ENCODE measurements around the gene TMEM259. TPM values are rescaled to one million over a fixed set of nuclear protein-coding genes. Genes with fewer than 3 reads are reported as not detected.

The TMEM259 gene
- total RNA-seq, 1 donor from 2014 or later = 31.7 TPM

DNA sequence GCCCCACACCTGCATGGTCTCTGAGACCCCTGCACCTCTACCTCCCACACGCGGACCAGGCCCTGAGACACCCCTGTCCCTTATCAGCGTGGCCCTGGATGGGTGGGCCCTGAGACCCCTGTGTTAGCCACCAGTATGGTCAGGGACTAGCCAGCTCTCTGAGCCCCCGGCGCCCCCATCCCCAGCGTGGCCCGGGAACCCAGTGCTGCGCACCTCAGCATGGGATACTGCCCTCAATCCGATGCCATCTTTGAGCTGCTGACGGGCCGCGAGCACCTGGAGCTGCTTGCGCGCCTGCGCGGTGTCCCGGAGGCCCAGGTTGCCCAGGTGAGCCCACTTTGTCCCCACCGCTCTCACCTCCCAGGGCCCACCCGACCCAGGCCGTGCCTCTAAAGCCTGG is 41.1 kb upstream of the TMEM259 start:
- Mint-ChIP-seq H3K27me3 (ENCODE audit: insufficient read depth, low read depth) (peaks cover 18% of the 10 kb centered on the region), H3K9me3 (no peaks in the 10 kb centered on the region), H3K27ac (no peak overlapping the region), H3K4me3 (no peak overlapping the region), H3K4me1 (peaks cover 7% of the 10 kb centered on the region), H3K36me3 (no peaks in the 10 kb centered on the region)
- Histone ChIP-seq H3K27ac (no peak overlapping the region), H3K79me2 (ENCODE audit: low read depth) (no peaks in the 10 kb centered on the region), H3K9ac (no peak overlapping the region), H3K4me1 (peaks cover 6% of the 10 kb centered on the region), H3K4me2 (no peak overlapping the region), H3F3A (ENCODE audit: low read depth) (peaks cover 19% of the 10 kb centered on the region), H3K36me3 (no peaks in the 10 kb centered on the region), H3K27me3 (peaks cover 37% of the 10 kb centered on the region), H2AFZ (replicated peaks) (no peak overlapping the region), H4K20me1 (ENCODE audit: low read depth) (peaks cover 10% of the 10 kb centered on the region), H3K4me3 (no peak overlapping the region), H3K9me3 (ENCODE audit: low read depth) (peaks cover 7% of the 10 kb centered on the region)
- TF ChIP-seq EZH2phosphoT487 (IDR thresholded peaks at IDR 0.05) = no peak
- no peak for TF ChIP-seq EZH2 (IDR thresholded peaks at IDR 0.05)
- TF ChIP-seq, protein P1, sequence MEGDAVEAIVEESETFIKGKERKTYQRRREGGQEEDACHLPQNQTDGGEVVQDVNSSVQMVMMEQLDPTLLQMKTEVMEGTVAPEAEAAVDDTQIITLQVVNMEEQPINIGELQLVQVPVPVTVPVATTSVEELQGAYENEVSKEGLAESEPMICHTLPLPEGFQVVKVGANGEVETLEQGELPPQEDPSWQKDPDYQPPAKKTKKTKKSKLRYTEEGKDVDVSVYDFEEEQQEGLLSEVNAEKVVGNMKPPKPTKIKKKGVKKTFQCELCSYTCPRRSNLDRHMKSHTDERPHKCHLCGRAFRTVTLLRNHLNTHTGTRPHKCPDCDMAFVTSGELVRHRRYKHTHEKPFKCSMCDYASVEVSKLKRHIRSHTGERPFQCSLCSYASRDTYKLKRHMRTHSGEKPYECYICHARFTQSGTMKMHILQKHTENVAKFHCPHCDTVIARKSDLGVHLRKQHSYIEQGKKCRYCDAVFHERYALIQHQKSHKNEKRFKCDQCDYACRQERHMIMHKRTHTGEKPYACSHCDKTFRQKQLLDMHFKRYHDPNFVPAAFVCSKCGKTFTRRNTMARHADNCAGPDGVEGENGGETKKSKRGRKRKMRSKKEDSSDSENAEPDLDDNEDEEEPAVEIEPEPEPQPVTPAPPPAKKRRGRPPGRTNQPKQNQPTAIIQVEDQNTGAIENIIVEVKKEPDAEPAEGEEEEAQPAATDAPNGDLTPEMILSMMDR (IDR thresholded peaks at IDR 0.05) = no peak
- DNase-seq (ENCODE audit: low spot score) = no peak

DNA sequence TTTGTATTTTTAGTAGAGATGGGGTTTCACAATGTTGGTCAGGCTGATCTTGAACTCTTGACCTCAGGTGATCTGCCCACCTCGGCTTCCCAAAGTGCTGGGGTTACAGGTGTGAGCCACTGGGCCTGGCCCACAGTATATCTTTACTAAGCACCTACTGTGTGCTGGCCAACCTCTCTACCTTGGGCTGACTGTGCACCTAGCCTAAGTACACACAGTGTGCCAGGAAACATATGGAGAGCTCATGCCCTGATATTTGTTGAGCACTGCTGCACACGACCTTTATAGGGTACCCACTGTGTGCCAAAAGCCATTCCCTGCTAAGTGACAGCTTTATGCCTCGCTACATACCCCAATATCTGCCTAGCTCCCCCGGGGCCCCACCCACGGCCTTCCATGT is 39.8 kb upstream of the TMEM259 start:
- H3K27me3 Mint-ChIP-seq (ENCODE audit: insufficient read depth, low read depth) = peaks cover 16% of the 10 kb centered on the region
- H2AFZ ChIP-seq (replicated peaks) = no peak overlapping the region
- no peaks in the 10 kb centered on the region for H4K20me1 ChIP-seq (ENCODE audit: low read depth)
- H3K4me3 ChIP-seq = no peak overlapping the region
- no peak overlapping the region for H3K4me2 ChIP-seq
- H3K4me3 Mint-ChIP-seq = no peak overlapping the region
- H3K4me1 ChIP-seq = no peaks in the 10 kb centered on the region
- no peak for DNase-seq (ENCODE audit: low spot score)
- peaks cover 7% of the 10 kb centered on the region for H3K9me3 ChIP-seq (ENCODE audit: low read depth)
- H3K9me3 Mint-ChIP-seq = no peaks in the 10 kb centered on the region
- H3K9ac ChIP-seq = no peak overlapping the region
- H3K27me3 ChIP-seq = peaks cover 24% of the 10 kb centered on the region
- H3K79me2 ChIP-seq (ENCODE audit: low read depth) = no peaks in the 10 kb centered on the region
- TF ChIP-seq EZH2phosphoT487 (IDR thresholded peaks at IDR 0.05) (no peak), EZH2 (IDR thresholded peaks at IDR 0.05) (no peak)
- TF ChIP-seq, protein P1 (IDR thresholded peaks at IDR 0.05) = no peak
- H3K36me3 Mint-ChIP-seq = peaks cover 2% of the 10 kb centered on the region
- peaks cover 8% of the 10 kb centered on the region for H3F3A ChIP-seq (ENCODE audit: low read depth)
- no peaks in the 10 kb centered on the region for H3K36me3 ChIP-seq
- no peak overlapping the region for H3K27ac ChIP-seq
- H3K27ac Mint-ChIP-seq = no peak overlapping the region
- peaks cover 7% of the 10 kb centered on the region for H3K4me1 Mint-ChIP-seq

DNA sequence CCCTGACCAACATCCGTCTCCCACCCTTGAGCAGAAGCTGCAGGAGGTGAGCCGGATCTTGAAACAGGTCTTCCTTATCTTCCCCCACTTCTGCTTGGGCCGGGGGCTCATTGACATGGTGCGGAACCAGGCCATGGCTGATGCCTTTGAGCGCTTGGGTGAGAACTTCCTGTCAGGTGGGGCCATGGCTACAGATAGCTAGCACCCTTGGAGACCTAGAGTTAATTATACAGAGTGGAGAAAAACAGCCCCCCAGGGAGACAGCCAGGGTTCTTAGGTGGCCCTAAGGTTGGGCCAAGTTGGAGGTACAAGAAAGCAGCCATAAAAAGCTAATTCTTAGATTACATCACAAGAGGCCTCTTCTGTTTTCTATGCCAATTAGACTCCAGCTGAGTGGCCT is 37.2 kb upstream of the TMEM259 start:
- H3K9ac ChIP-seq = no peak overlapping the region
- H3K36me3 ChIP-seq = no peaks in the 10 kb centered on the region
- no peaks in the 10 kb centered on the region for H3K79me2 ChIP-seq (ENCODE audit: low read depth)
- no peak for DNase-seq (ENCODE audit: low spot score)
- TF ChIP-seq, protein P1 (IDR thresholded peaks at IDR 0.05) = no peak
- TF ChIP-seq EZH2phosphoT487 (IDR thresholded peaks at IDR 0.05) = no peak
- no peak for TF ChIP-seq EZH2 (IDR thresholded peaks at IDR 0.05)
- Mint-ChIP-seq H3K9me3 (no peaks in the 10 kb centered on the region), H3K4me1 (peaks cover 3% of the 10 kb centered on the region), H3K27ac (no peak overlapping the region), H3K4me3 (peak overlapping the region; percentile 24), H3K36me3 (peaks cover 2% of the 10 kb centered on the region), H3K27me3 (ENCODE audit: insufficient read depth, low read depth) (peaks cover 8% of the 10 kb centered on the region)
- no peaks in the 10 kb centered on the region for H3K27me3 ChIP-seq
- H3F3A ChIP-seq (ENCODE audit: low read depth) = no peaks in the 10 kb centered on the region
- no peaks in the 10 kb centered on the region for H4K20me1 ChIP-seq (ENCODE audit: low read depth)
- no peak overlapping the region for H3K4me2 ChIP-seq
- no peak overlapping the region for H3K4me3 ChIP-seq
- no peaks in the 10 kb centered on the region for H3K4me1 ChIP-seq
- H3K27ac ChIP-seq = no peak overlapping the region
- H2AFZ ChIP-seq (replicated peaks) = no peak overlapping the region
- H3K9me3 ChIP-seq (ENCODE audit: low read depth) = peaks cover 7% of the 10 kb centered on the region

Data from neural progenitor cell (in vitro differentiated cells).